H1 (cell line): ENCODE results near the gene PRR36. TPM values are rescaled to one million over a fixed set of nuclear protein-coding genes. Genes with fewer than 3 reads are reported as not detected.

ENCODE experiments used
- CTCF ChIA-PET: fragments of 300-600 bp; sonication (Branson Sonifier 250); formaldehyde crosslinking; loops from one replicate; lab custom pipeline; 2021; ENCODE audit not compliant: partially characterized antibody; lab: Charles Lee
- POLR2A ChIA-PET: fragments of 300-600 bp; sonication (Branson Sonifier 250); formaldehyde crosslinking; loops from one replicate; lab custom pipeline; 2021; ENCODE audit warnings: inconsistent platforms; ENCODE audit not compliant: partially characterized antibody; lab: Charles Lee
- DNase-seq, 2 experiments: peaks; one replicate each; pipeline versions ENCODE4 v3.0.0 to v3.0.0-alpha.2; 2010 to 2022; ENCODE audit warnings: low spot score in 2 of 2, low read depth in 1 of 2, mixed read lengths in 1 of 2
- FAIRE-seq: peaks from 2 replicates; lab custom pipeline; 2011; peaks lifted over from hg19 to GRCh38; lab: Jason Lieb, UNC
- H2AFZ ChIP-seq: 2 replicates; pipeline ENCODE4 v1.8.1; 2012; ENCODE audit warnings: low read length, inconsistent platforms
- H2AK5ac ChIP-seq: 2 replicates; pipeline ENCODE4 v1.6.1; 2013; ENCODE audit warnings: low read depth, low read length
- H2BK120ac ChIP-seq: replicated peaks from 2 replicates; pipeline ENCODE3; 2013; ENCODE audit warnings: low read depth, low read length, inconsistent platforms
- H2BK12ac ChIP-seq: 2 replicates; pipeline ENCODE4 v1.6.1; 2013; ENCODE audit warnings: low read depth, low read length
- H2BK15ac ChIP-seq: 2 replicates; pipeline ENCODE4 v1.6.1; 2013; ENCODE audit warnings: low read length
- H2BK20ac ChIP-seq: 2 replicates; pipeline ENCODE4 v1.6.1; 2013; ENCODE audit warnings: low read length
- H2BK5ac ChIP-seq: 2 replicates; pipeline ENCODE4 v1.6.1; 2013; ENCODE audit warnings: low read depth, low read length
- H3K14ac ChIP-seq: 2 replicates; pipeline ENCODE4 v1.6.1; 2013; ENCODE audit warnings: inconsistent platforms; ENCODE audit not compliant: insufficient read length
- H3K18ac ChIP-seq: 2 replicates; pipeline ENCODE4 v1.6.1; 2013; ENCODE audit warnings: low read length; ENCODE audit errors: extremely low read depth
- H3K23ac ChIP-seq: 2 replicates; pipeline ENCODE4 v1.6.1; 2013; ENCODE audit warnings: inconsistent platforms; ENCODE audit not compliant: insufficient read length
- H3K23me2 ChIP-seq: 2 replicates; pipeline ENCODE4 v1.6.1; 2013; ENCODE audit warnings: low read depth, low read length
- H3K27ac ChIP-seq: 2 replicates; pipeline ENCODE4 v1.6.1; 2011; ENCODE audit warnings: low read depth, low read length, inconsistent platforms
- H3K27me3 ChIP-seq, 4 experiments: replicated peaks in 1 of 4; 1 replicate in 1 of 4; 2 replicates in 3 of 4; pipeline versions ENCODE4 v1.6.1 to v1.8.1; 2011 to 2013; ENCODE audit warnings: low read length in 3 of 4, mild to moderate bottlenecking in 3 of 4, inconsistent platforms in 2 of 4, mixed read lengths in 2 of 4, moderate library complexity in 1 of 4; ENCODE audit not compliant: control insufficient read depth in 3 of 4, insufficient read depth in 3 of 4; ENCODE audit errors: extremely low read depth in 1 of 4
- H3K36me3 ChIP-seq, 4 experiments: 2 replicates each; pipeline versions ENCODE4 v1.6.1 to v1.8.1; 2011 to 2013; ENCODE audit warnings: mild to moderate bottlenecking in 4 of 4, low read length in 3 of 4, moderate library complexity in 2 of 4, control low read depth in 1 of 4, inconsistent platforms in 1 of 4; ENCODE audit not compliant: insufficient read depth in 4 of 4, control insufficient read depth in 2 of 4
- H3K4ac ChIP-seq: replicated peaks from 2 replicates; pipeline ENCODE3; 2013; ENCODE audit warnings: low read length, low read depth, mixed read lengths, inconsistent platforms; ENCODE audit not compliant: insufficient read length
- H3K4me1 ChIP-seq, 4 experiments: replicated peaks in 1 of 4; 1 replicate in 1 of 4; 2 replicates in 3 of 4; pipeline versions ENCODE4 v1.6.1 to v1.8.1; 2011 to 2013; ENCODE audit warnings: low read length in 3 of 4, inconsistent platforms in 2 of 4, mixed read lengths in 1 of 4; ENCODE audit not compliant: insufficient read depth in 4 of 4, control insufficient read depth in 3 of 4
- H3K4me2 ChIP-seq, 2 experiments: 2 replicates each; pipeline versions ENCODE4 v1.6.1 to v1.8.1; 2011 to 2013; ENCODE audit warnings: low read depth in 2 of 2, low read length in 2 of 2, control low read depth in 1 of 2, inconsistent platforms in 1 of 2, mild to moderate bottlenecking in 1 of 2; ENCODE audit not compliant: insufficient read depth in 1 of 2
- H3K4me3 ChIP-seq, 4 experiments: fragments of 200-600, 300-600 bp in 1 of 4; sonication (generic), shearing (Covaris generic), sonication (Bioruptor Twin) in 1 of 4; 2 replicates each; pipeline versions ENCODE4 v1.5.1 to v1.8.1; 2011 to 2016; ENCODE audit warnings: low read length in 4 of 4, low read depth in 3 of 4, control low read depth in 2 of 4, inconsistent platforms in 2 of 4, mild to moderate bottlenecking in 2 of 4, mixed read lengths in 1 of 4, moderate library complexity in 1 of 4; ENCODE audit not compliant: insufficient read depth in 2 of 4; ENCODE audit errors: extremely low read depth in 1 of 4
- H3K56ac ChIP-seq: replicated peaks from 2 replicates; pipeline ENCODE3; 2013; ENCODE audit warnings: low read depth, mild to moderate bottlenecking, mixed read lengths, low read length, inconsistent platforms; ENCODE audit not compliant: insufficient read length
- H3K79me1 ChIP-seq: 2 replicates; pipeline ENCODE4 v1.6.1; 2013; ENCODE audit warnings: low read depth, low read length, control low read depth
- H3K79me2 ChIP-seq, 2 experiments: 2 replicates each; pipeline versions ENCODE4 v1.6.1 to v1.8.1; 2012 to 2013; ENCODE audit warnings: low read length in 2 of 2, mild to moderate bottlenecking in 2 of 2, inconsistent platforms in 1 of 2; ENCODE audit not compliant: insufficient read depth in 2 of 2, control insufficient read depth in 1 of 2
- H3K9ac ChIP-seq, 4 experiments: replicated peaks in 1 of 4; 1 replicate in 1 of 4; 2 replicates in 3 of 4; pipeline versions ENCODE4 v1.6.1 to v1.8.1; 2011 to 2013; ENCODE audit warnings: low read depth in 3 of 4, low read length in 3 of 4, control low read depth in 2 of 4, mild to moderate bottlenecking in 2 of 4, moderate library complexity in 2 of 4, inconsistent platforms in 1 of 4; ENCODE audit errors: extremely low read depth in 1 of 4
- H3K9me3 ChIP-seq, 2 experiments: 2 replicates each; pipeline versions ENCODE4 v1.6.1 to v1.8.1; 2012 to 2013; ENCODE audit warnings: mild to moderate bottlenecking in 2 of 2, moderate library complexity in 2 of 2, control low read depth in 1 of 2, inconsistent platforms in 1 of 2, low read depth in 1 of 2, low read length in 1 of 2, mixed read lengths in 1 of 2; ENCODE audit not compliant: insufficient read depth in 2 of 2
- H4K20me1 ChIP-seq, 2 experiments: replicated peaks in 1 of 2; 2 replicates each; pipeline versions ENCODE3 to v1.8.1; 2011 to 2013; ENCODE audit warnings: inconsistent platforms in 2 of 2, low read length in 2 of 2, mild to moderate bottlenecking in 1 of 2; ENCODE audit not compliant: insufficient read depth in 2 of 2, control insufficient read depth in 1 of 2
- H4K5ac ChIP-seq: 2 replicates; pipeline ENCODE4 v1.6.1; 2013; ENCODE audit warnings: low read length, low read depth, mixed read lengths, inconsistent platforms; ENCODE audit not compliant: insufficient read length
- H4K8ac ChIP-seq: 2 replicates; pipeline ENCODE4 v1.8.0; 2013; ENCODE audit warnings: mild to moderate bottlenecking, moderate library complexity, low read length, inconsistent platforms; ENCODE audit not compliant: insufficient read depth; ENCODE audit errors: extremely low read depth
- H4K91ac ChIP-seq: replicated peaks from 2 replicates; pipeline ENCODE3; 2013; ENCODE audit warnings: low read length, mixed read lengths, inconsistent platforms; ENCODE audit not compliant: insufficient read length
- CHD2 ChIP-seq: IDR thresholded peaks from 2 replicates; pipeline ENCODE4 v1.6.1; 2012; ENCODE audit warnings: low read length, improper control_type of control experiment
- CREB1 ChIP-seq: IDR thresholded peaks from 2 replicates; pipeline ENCODE4 v1.6.1; 2012; ENCODE audit warnings: inconsistent platforms
- CTCF ChIP-seq, 3 experiments: IDR thresholded peaks; 1 replicate in 2 of 3; 2 replicates in 1 of 3; pipeline versions ENCODE4 v1.5.1 to v1.6.1; 2011; ENCODE audit warnings: low read length in 3 of 3, mild to moderate bottlenecking in 3 of 3, inconsistent platforms in 2 of 3, low read depth in 1 of 3, moderate library complexity in 1 of 3; ENCODE audit not compliant: insufficient read depth in 1 of 3; ENCODE audit errors: control extremely low read depth in 1 of 3
- JUND ChIP-seq: IDR thresholded peaks from 2 replicates; pipeline ENCODE4 v1.6.1; 2011; ENCODE audit warnings: mild to moderate bottlenecking, improper control_type of control experiment, low read length
- KDM5A ChIP-seq: fragments of 200-600 bp; IDR thresholded peaks from 2 replicates; pipeline ENCODE4 v1.7.1; 2012; ENCODE audit warnings: mild to moderate bottlenecking, low read length, inconsistent platforms, mixed read lengths
- MAFK ChIP-seq: IDR thresholded peaks from 2 replicates; pipeline ENCODE4 v1.6.1; 2012; ENCODE audit warnings: low read depth, mild to moderate bottlenecking, improper control_type of control experiment, low read length
- NANOG ChIP-seq: IDR thresholded peaks from 2 replicates; pipeline ENCODE4 v1.6.1; 2011; ENCODE audit warnings: low read length, low read depth, mild to moderate bottlenecking, inconsistent platforms; ENCODE audit not compliant: insufficient read depth, poor library complexity, severe bottlenecking
- RXRA ChIP-seq: IDR thresholded peaks from 2 replicates; pipeline ENCODE4 v1.6.1; 2011; ENCODE audit warnings: low read depth, mild to moderate bottlenecking, low read length, moderate library complexity; ENCODE audit not compliant: insufficient read depth
- SIN3A ChIP-seq, 2 experiments: IDR thresholded peaks in 1 of 2; conservative IDR thresholded peaks in 1 of 2; 2 replicates each; pipeline ENCODE4 v1.6.1; 2011 to 2012; ENCODE audit warnings: low read length in 2 of 2, improper control_type of control experiment in 1 of 2, low read depth in 1 of 2, mild to moderate bottlenecking in 1 of 2
- SIRT6 ChIP-seq: IDR thresholded peaks from one replicate; pipeline ENCODE4 v1.7.1; 2012; ENCODE audit warnings: low read length, inconsistent platforms
- WGBS, 2 experiments: shearing (Covaris generic) in 1 of 2; methylation state at CpG; one replicate each; pipeline versions ENCODE4 v1.1.6 to v1.1.7; 2013 to 2015; ENCODE audit warnings: low lambda C conversion rate in 2 of 2, mixed read lengths in 2 of 2, inconsistent platforms in 1 of 2, low coverage in 1 of 2, missing lambda C conversion rate in 1 of 2; ENCODE audit not compliant: insufficient replicate concordance in 2 of 2, insufficient coverage in 1 of 2, insufficient read length in 1 of 2; ENCODE audit errors: extremely low coverage in 1 of 2, missing lambda C conversion rate in 1 of 2; 5-methylcytosine and 5-hydroxymethylcytosine counted together
- polyA plus RNA-seq, 7 experiments: library from polyadenylated mRNA; depleted of rRNA in 3 of 7; stranded (reverse) in 5 of 7; unstranded in 2 of 7; fragments of >200 nt in 5 of 7; fragments of 200-250 nt in 2 of 7; gene quantifications; 1 replicate in 5 of 7; 2 replicates in 1 of 7; 4 replicates in 1 of 7; pipeline versions ENCODE4 v1.2.1 to v1.2.3, GENCODE V29; 2011 to 2013; ENCODE audit warnings: missing spikeins in 2 of 7, mixed read lengths in 2 of 7
- total RNA-seq: library from RNA; stranded (reverse); fragmentation: NEBNext Ultra II Directional; extraction: Animal tissue kit (Norgen Biotek cat#: 25700); gene quantifications from 2 replicates; pipeline ENCODE4 v1.2.1, GENCODE V29; 2021
- TF ChIP-seq, protein P1 (sequence below): IDR thresholded peaks from 2 replicates; pipeline ENCODE4 v1.6.1; 2012; ENCODE audit warnings: inconsistent platforms

The PRR36 gene
- total and polyA plus RNA-seq, 2 of the 8 experiments (the other 6 are each of a cell fraction or from before 2014, with no cell fraction given), result 1.6 to 23.9 TPM

GRCh38 chr19:7883105-7883504, 8.9 kb upstream of the PRR36 start:
- CTCF ChIA-PET, result interaction anchor here (0.7 to 3.0 kb wide), 7 partner anchors 14 to 51 kb away, joined by 3 to 8 read pairs (median 4); no protein-coding TSS in a partner anchor
- no peak for TF ChIP-seq SIN3A (conservative IDR thresholded peaks at IDR 0.05 in 1 of 2, IDR thresholded peaks at IDR 0.05 in 1 of 2; ENCODE audit: low read depth in 1 of 2, low read length in 2 of 2)
- no peak for TF ChIP-seq SIRT6
- no peak for TF ChIP-seq CTCF (IDR thresholded peaks at IDR 0.05; ENCODE audit: control extremely low read depth in 1 of 3, insufficient read depth in 1 of 3, low read depth in 1 of 3, low read length in 3 of 3)
- no peak for TF ChIP-seq NANOG
- TF ChIP-seq, protein P1, sequence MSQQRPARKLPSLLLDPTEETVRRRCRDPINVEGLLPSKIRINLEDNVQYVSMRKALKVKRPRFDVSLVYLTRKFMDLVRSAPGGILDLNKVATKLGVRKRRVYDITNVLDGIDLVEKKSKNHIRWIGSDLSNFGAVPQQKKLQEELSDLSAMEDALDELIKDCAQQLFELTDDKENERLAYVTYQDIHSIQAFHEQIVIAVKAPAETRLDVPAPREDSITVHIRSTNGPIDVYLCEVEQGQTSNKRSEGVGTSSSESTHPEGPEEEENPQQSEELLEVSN, result no peak
- TF ChIP-seq RXRA, result no peak
- no peak for TF ChIP-seq KDM5A
- no peak for TF ChIP-seq CREB1
- no peak for TF ChIP-seq CHD2
- TF ChIP-seq JUND, result no peak
- TF ChIP-seq MAFK, result no peak

More at GRCh38 chr19:7883105-7883504, 8.9 kb upstream of the PRR36 start:
- Histone ChIP-seq H4K91ac (no peak overlapping the region), H3K79me2 (no peaks in the 10 kb centered on the region), H2BK12ac (no peak overlapping the region), H3K79me1 (no peaks in the 10 kb centered on the region), H3K14ac (no peak overlapping the region), H3K9me3 (no peaks in the 10 kb centered on the region), H2AK5ac (no peak overlapping the region), H2AFZ (no peak overlapping the region), H3K36me3 (no peaks in the 10 kb centered on the region), H4K5ac (no peak overlapping the region), H3K56ac (no peak overlapping the region), H3K23me2 (peaks cover 4% of the 10 kb centered on the region; the same call in 1 of the 2 replicates), H3K4me2 (no peak overlapping the region), H4K8ac (no peak overlapping the region), H3K9ac (no peak overlapping the region), H3K4me3 (no peak overlapping the region), H2BK120ac (no peak overlapping the region), H3K4ac (no peak overlapping the region), H2BK15ac (no peak overlapping the region), H3K4me1 (peaks cover 0 to 6% (median 4%) of the 10 kb centered on the region in 4 experiments; a peak in 4 of 7 replicates), H2BK5ac (no peak overlapping the region), H3K18ac (no peak overlapping the region), H3K27me3 (peaks cover 0 to 2% (median 0%) of the 10 kb centered on the region in 4 experiments; a peak in 1 of 7 replicates), H3K23ac (no peak overlapping the region), H3K27ac (no peak overlapping the region), H4K20me1 (no peaks in the 10 kb centered on the region), H2BK20ac (no peak overlapping the region)
- no peak for FAIRE-seq
- POLR2A ChIA-PET, result interaction anchor here (0.6 to 1.8 kb wide), 10 partner anchors 8 to 60 kb away, joined by 3 to 5 read pairs (median 3); partner anchors contain the start of genes PRR36, TGFBR3L and TIMM44
- no peak for DNase-seq
- WGBS, 2 experiments, result 98% methylated on average over 4 of the region's 4 CpGs; no CpG with 5 or more reads in 1 of the 2 experiments
